Adipocyte (in vitro differentiated cells): ENCODE data around the gene EDN3.

Experiments
- DNase-seq: peaks from one replicate; pipeline ENCODE4 v3.0.0-alpha.2; 2015; ENCODE audit warnings: low read depth
- H3K27me3 ChIP-seq: replicated peaks from 2 replicates; pipeline ENCODE4 v1.7.0; 2013; ENCODE audit warnings: mild to moderate bottlenecking, low read length, moderate library complexity; ENCODE audit not compliant: control insufficient read depth, insufficient read depth
- H3K36me3 ChIP-seq: 2 replicates; pipeline ENCODE4 v1.7.0; 2013; ENCODE audit warnings: low read length, mild to moderate bottlenecking, moderate library complexity; ENCODE audit not compliant: control insufficient read depth, insufficient read depth, severe bottlenecking
- H3K4me1 ChIP-seq: 2 replicates; pipeline ENCODE4 v1.7.0; 2013; ENCODE audit warnings: mild to moderate bottlenecking, low read length, moderate library complexity; ENCODE audit not compliant: control insufficient read depth, insufficient read depth
- H3K4me3 ChIP-seq: 2 replicates; pipeline ENCODE4 v1.7.0; 2013; ENCODE audit warnings: mild to moderate bottlenecking, low read length, moderate library complexity
- H3K9ac ChIP-seq: 2 replicates; pipeline ENCODE4 v1.7.0; 2013; ENCODE audit warnings: mild to moderate bottlenecking, low read length, moderate library complexity
- H3K9me3 ChIP-seq: 2 replicates; pipeline ENCODE4 v1.7.0; 2013; ENCODE audit warnings: mild to moderate bottlenecking, low read length, moderate library complexity; ENCODE audit not compliant: control insufficient read depth

Gene EDN3, protein sequence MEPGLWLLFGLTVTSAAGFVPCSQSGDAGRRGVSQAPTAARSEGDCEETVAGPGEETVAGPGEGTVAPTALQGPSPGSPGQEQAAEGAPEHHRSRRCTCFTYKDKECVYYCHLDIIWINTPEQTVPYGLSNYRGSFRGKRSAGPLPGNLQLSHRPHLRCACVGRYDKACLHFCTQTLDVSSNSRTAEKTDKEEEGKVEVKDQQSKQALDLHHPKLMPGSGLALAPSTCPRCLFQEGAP

DNA sequence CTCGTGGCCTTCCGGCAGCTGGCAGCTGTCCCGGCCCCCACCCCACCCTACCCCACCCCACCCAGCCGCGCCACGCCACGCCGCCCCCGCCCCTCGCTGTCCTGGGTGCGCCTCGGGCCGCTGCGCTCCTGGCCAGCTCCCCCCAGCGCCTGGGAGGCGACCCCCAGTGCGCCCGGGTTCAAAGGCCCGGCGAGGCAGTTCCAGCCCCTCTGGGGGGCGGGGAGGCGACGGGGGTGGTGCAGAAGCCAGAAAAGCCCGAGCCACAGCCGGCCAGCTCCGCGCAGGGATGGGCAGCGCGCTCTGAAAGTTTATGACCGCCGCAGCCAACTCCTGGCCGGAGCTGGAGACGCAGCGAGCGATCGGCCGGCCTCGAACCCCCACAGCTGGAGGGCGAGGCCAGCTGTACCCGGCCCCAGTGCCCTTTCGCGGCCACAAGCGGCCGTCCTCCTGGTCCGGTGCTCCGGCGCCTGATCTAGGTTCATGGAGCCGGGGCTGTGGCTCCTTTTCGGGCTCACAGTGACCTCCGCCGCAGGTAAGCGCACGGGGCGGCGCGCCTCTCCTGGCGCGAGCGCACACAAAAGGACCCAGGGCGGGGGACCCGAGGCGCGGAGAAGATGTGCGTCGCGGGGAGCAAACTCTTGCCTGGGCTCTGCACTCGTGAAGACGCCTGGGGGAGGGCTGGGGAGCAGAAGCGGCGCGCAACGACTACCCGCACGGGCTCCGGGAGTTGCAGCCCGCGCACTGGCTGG, at the start of gene EDN3:
Gene EDN3, plus strand, starts transcription at position 279 of the 749 bp plus-strand sequence. Its CDS starts 202 bp downstream, at position 481.
- Histone ChIP-seq H3K36me3 (no peaks in the 10 kb centered on the region), H3K27me3 (peaks cover 60% of the 10 kb centered on the region), H3K9me3 (no peaks in the 10 kb centered on the region), H3K4me3 (no peak within 1 kb of the TSS), H3K4me1 (no peaks in the 10 kb centered on the region), H3K9ac (no peak within 1 kb of the TSS)
- no peak for DNase-seq

DNA sequence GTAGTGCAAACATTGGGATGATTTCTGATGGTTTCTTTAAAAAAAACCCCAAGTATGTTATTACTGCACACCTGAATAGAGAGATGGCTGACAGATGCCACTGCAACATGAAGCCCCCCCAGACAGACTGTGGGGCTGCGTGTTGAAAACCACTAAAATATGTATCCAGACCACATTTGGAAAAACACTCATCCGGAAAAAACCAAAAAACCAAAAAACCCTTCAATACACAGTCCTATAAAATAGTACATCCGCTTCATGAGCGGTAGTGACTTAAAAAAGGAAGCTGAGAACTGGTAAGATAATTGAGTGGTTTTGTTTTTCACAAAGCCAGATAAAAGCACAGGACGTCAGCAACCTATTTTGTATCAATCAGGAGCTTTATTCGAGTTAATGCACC, 47.1 kb upstream of the EDN3 start:
- DNase-seq, result no peak
- no peaks in the 10 kb centered on the region for H3K36me3 ChIP-seq
- H3K9me3 ChIP-seq, result peaks cover 5% of the 10 kb centered on the region
- H3K4me3 ChIP-seq, result no peak overlapping the region
- peaks cover 2% of the 10 kb centered on the region for H3K4me1 ChIP-seq
- no peak overlapping the region for H3K9ac ChIP-seq
- H3K27me3 ChIP-seq, result peaks cover 43% of the 10 kb centered on the region

DNA sequence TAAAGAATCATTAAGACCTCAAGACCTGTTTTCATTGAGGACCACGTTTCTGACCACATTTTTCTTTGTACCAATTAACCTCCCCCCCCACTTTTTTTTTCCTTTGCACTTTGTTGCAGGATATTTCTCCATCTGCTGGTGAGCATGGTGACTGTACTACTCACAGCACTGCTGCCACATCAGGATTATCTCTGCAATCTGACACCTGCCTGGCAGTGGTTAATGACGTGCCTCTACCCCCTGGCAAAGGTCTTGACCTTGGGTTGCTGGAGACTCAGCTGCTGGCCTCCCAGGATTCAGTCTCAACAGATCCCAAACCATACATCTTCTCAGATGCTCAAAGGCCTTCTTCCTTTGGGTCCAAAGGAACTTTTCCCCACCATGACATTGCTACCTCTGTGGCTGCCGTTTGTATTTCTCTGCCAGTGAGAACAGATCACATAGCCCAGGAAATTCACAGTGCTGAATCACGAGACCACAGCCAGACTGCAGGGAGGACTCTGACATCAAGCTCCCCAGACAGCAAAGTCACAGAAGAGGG, 46.6 kb upstream of the EDN3 start:
- Histone ChIP-seq H3K4me1 (peaks cover 3% of the 10 kb centered on the region), H3K9me3 (peaks cover 5% of the 10 kb centered on the region), H3K27me3 (peaks cover 45% of the 10 kb centered on the region), H3K9ac (no peak overlapping the region), H3K4me3 (no peak overlapping the region), H3K36me3 (no peaks in the 10 kb centered on the region)
- DNase-seq, result no peak

DNA sequence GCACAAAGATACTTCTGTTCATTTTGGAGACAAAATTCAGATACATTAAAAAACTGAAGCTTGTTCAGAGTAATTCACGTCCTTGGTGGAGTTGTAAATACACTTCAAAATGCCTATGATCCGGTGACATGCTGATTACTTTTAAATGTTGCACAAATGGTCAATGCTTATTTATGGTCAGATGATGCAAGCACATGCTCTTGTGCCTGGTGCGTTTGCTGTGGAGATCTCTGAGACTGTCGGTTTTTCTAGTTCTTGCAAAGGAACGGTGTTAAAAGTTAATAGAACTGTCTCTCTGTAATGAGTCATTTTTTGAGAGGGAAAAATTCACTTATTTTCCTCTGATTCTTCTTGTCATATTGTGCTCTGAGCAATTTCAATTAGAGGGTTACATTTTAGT, 45.2 kb upstream of the EDN3 start:
- Histone ChIP-seq H3K9ac (no peak overlapping the region), H3K27me3 (peaks cover 48% of the 10 kb centered on the region), H3K9me3 (peaks cover 5% of the 10 kb centered on the region), H3K36me3 (no peaks in the 10 kb centered on the region), H3K4me1 (peaks cover 3% of the 10 kb centered on the region), H3K4me3 (no peak overlapping the region)
- DNase-seq, result no peak

DNA sequence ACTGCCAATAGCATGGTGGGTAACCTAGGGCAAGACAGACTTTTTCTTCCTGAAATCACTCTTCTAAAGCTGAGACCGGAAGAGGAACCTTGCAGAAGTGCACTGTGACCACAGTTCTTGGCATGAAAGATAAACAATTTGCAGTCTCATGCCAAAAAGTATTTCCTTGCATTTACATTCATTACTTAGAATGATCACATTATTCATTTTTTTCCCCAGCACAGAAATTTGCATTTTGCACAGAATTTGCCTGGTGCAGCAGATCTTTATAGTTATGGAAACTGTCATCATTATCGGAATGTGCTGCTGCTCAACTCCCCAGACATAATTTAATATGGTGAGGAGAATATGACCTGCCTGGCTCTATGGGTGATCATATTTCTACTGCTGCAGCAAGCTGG, 42.2 kb upstream of the EDN3 start:
- Histone ChIP-seq H3K36me3 (no peaks in the 10 kb centered on the region), H3K9ac (no peak overlapping the region), H3K27me3 (peaks cover 36% of the 10 kb centered on the region), H3K4me3 (no peak overlapping the region), H3K9me3 (peaks cover 3% of the 10 kb centered on the region), H3K4me1 (peaks cover 3% of the 10 kb centered on the region)
- no peak for DNase-seq

DNA sequence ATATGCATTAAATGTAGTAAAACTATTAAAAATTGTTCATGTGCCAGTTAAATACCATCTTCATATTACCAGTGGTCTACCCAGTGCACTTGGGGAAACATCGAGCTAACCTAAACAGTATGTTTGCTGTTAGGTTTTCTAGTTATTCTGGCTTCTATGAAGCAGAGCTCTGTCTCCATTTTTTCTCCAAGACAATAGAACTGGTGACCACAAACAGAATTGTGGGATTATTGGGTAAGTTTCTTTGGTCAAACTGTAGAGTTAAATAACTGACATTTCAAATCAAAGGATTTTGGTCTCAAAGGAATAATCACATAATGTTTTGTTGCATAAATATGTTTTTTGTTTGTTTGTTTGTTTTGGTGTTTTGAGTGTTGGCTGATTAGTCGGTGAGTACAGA, 40.5 kb upstream of the EDN3 start:
- Histone ChIP-seq H3K9ac (no peak overlapping the region), H3K36me3 (no peaks in the 10 kb centered on the region), H3K4me1 (peaks cover 3% of the 10 kb centered on the region), H3K27me3 (peaks cover 37% of the 10 kb centered on the region), H3K9me3 (peaks cover 3% of the 10 kb centered on the region), H3K4me3 (no peak overlapping the region)
- no peak for DNase-seq

DNA sequence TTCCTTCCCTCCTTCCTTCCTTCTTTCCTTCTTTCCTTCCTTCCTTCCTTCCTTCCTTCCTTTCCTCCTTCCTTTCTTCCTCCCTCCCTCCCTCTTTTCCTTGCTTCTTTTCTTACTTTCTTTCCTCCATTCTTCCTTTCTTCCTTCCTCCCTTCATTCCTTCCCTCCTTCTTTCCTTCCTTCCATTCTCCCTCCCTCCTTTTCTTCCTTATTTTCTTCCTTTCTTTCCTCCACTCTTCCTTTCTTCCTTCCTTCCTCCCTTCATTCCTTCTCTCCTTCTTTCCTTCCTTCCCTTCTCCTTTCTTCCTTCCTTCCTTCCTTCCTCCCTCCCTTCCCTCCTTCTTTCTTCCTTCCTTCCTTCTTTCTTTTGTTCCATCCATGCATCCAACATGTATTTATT, 35.1 kb upstream of the EDN3 start:
- no peaks in the 10 kb centered on the region for H3K4me1 ChIP-seq
- H3K27me3 ChIP-seq, result peaks cover 45% of the 10 kb centered on the region
- no peak overlapping the region for H3K9ac ChIP-seq
- H3K4me3 ChIP-seq, result no peak overlapping the region
- DNase-seq, result no peak
- H3K9me3 ChIP-seq, result peaks cover 3% of the 10 kb centered on the region
- no peaks in the 10 kb centered on the region for H3K36me3 ChIP-seq

DNA sequence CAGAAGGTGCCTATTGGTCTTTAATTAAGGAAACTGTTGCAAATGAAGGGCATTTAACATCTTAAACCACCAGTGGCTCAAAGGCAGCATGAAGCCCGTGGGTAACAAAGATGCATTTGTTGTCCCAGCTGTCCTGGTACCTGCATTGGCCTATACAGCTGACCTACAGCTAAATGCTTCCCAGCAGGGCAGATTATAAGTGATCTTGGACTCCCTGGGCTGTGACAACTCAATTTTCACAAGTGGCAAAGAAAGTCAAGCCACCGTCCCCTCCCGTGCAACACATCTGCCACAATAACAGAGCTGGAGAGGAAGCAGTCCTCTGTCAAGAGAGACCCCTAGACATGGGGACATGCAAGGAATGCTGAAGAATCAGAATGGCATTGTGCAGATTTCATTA, 31.5 kb upstream of the EDN3 start:
- no peak overlapping the region for H3K4me3 ChIP-seq
- H3K9ac ChIP-seq, result no peak overlapping the region
- peaks cover 53% of the 10 kb centered on the region for H3K27me3 ChIP-seq
- H3K36me3 ChIP-seq, result no peaks in the 10 kb centered on the region
- H3K4me1 ChIP-seq, result peaks cover 1% of the 10 kb centered on the region
- DNase-seq, result no peak
- H3K9me3 ChIP-seq, result no peaks in the 10 kb centered on the region

DNA sequence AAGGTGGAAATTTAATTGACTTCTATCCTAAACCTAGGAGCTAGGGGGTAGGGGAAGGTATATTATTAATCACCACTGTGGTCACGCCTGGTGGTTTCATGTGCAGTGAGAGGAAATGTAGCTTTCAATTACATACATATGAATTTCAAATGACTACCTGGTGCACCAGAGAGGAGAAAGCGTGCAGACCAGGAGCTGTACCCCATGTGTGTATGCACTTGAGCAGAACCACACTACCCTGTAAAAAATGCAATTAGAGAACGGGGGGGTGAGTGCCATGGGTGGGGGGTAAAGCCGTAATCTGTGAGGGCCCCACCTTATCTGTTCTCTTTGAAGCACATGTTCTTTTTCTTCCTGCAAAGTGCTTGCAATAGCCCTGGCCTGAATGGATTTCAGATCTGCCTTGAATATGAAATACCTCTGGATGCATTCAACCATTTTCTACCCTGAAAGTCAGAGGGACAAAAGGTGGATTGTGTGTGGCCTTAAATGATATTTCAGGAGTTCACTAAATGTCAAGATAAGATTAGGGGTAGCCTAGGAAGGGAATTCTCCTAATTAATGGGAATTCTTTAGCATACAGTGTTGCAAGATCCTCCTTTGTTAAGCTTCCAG, 30.9 kb upstream of the EDN3 start:
- Histone ChIP-seq H3K4me1 (peaks cover 5% of the 10 kb centered on the region), H3K9ac (no peak overlapping the region), H3K4me3 (no peak overlapping the region), H3K9me3 (no peaks in the 10 kb centered on the region), H3K27me3 (peaks cover 54% of the 10 kb centered on the region), H3K36me3 (no peaks in the 10 kb centered on the region)
- DNase-seq, result no peak

DNA sequence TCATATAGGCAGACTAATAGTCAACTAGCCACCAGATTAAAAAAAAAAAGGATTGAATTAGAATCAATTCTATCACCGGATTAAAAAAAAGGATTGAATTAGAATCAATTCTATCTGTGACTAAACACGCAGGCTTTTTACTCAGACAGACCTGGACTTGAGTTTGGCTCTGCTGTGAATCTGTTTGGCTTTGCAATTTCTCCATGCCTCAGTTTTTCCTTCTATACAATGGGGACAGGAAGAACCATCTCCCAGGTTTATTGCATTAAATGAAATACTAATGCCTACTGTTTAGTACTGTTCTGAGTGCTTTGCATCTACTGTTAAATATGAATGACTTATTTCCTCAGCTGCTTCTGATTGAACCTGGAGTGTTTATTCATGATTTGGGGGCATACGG, 30.0 kb upstream of the EDN3 start:
- Histone ChIP-seq H3K27me3 (peaks cover 47% of the 10 kb centered on the region), H3K36me3 (no peaks in the 10 kb centered on the region), H3K4me3 (no peak overlapping the region), H3K4me1 (peaks cover 5% of the 10 kb centered on the region), H3K9ac (no peak overlapping the region), H3K9me3 (no peaks in the 10 kb centered on the region)
- DNase-seq, result no peak

DNA sequence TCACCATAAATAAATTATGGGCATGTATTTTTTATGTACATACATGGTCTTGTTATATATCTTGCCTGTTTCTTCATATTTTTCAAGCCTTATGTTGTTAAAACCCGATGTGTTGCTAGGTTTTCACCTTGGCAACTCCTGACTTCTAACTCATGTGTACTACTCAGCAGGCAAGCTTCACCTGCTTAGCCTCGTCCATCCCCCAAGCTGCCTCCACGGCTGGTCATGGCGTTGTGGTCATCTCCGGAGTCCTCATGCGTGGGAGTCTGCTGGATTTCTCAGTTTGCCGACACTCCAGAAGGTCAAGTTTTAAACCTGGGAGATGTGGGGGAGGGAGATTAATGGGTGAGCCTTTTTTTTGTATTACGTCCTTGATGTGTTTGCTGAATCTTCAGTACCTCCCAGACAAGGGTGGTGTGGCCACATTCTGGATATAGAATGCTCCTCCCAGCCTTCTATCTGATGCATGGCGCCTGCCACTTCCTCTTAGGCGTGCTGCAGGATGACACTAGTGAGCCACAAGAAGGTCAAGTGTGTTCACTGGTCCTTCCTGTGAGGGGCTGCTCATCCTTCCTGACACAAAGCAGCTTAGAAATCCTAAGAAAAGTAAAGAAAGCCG, 26.6 kb upstream of the EDN3 start:
- peaks cover 41% of the 10 kb centered on the region for H3K27me3 ChIP-seq
- H3K4me3 ChIP-seq, result no peak overlapping the region
- no peak overlapping the region for H3K9ac ChIP-seq
- no peaks in the 10 kb centered on the region for H3K36me3 ChIP-seq
- DNase-seq, result no peak
- H3K4me1 ChIP-seq, result peaks cover 5% of the 10 kb centered on the region
- no peaks in the 10 kb centered on the region for H3K9me3 ChIP-seq
